Pancreas (tissue), 10 donors: ENCODE measurements around the gene SLC12A4. TPM values are rescaled to one million over a fixed set of nuclear protein-coding genes. Genes with fewer than 3 reads are reported as not detected.

Source experiments
- ATAC-seq, 4 donors: fragments of 200-7000 bp; cut with Tn5 transposase; one replicate each; pipeline versions ENCODE4 v1.8.0 to v1.9.1; 2020; ENCODE audit warnings: mild to moderate bottlenecking in 4 of 4, moderate library complexity in 4 of 4
- DNase-seq, 6 donors: peaks; one replicate each; pipeline ENCODE4 v3.0.0-alpha.2; 2020
- FAIRE-seq: peaks from 2 replicates; lab custom pipeline; 2012; peaks lifted over from hg19 to GRCh38; lab: Jason Lieb, UNC
- H3K27ac ChIP-seq, 4 donors: fragments of 200-600 bp; sonication (generic); 1 replicate in 3 of 4; 2 replicates in 1 of 4; pipeline versions ENCODE4 v1.5.0 to v1.8.0; 2020
- H3K27me3 ChIP-seq, 4 donors: fragments of 200-600 bp; one replicate each; pipeline ENCODE4 v1.8.0; 2021
- H3K36me3 ChIP-seq, 3 donors: fragments of 200-600 bp; sonication (generic) in 1 of 3; one replicate each; pipeline versions ENCODE4 v1.5.0 to v1.8.0; 2020 to 2021
- H3K4me1 ChIP-seq, 3 donors: fragments of 200-600 bp; one replicate each; pipeline ENCODE4 v1.8.0; 2021
- H3K4me3 ChIP-seq, 4 donors: fragments of 200-600 bp; sonication (generic) in 2 of 4; one replicate each; pipeline versions ENCODE4 v1.5.0 to v1.8.0; 2020 to 2021
- H3K9me3 ChIP-seq, 4 donors: fragments of 200-600 bp; one replicate each; pipeline ENCODE4 v1.8.0; 2021
- WGBS, 2 donors: extraction: QIAGEN DNeasy Blood & Tissue Kit; methylation state at CpG; one replicate each; pipeline ENCODE4 v1.1.7; 2013; 5-methylcytosine and 5-hydroxymethylcytosine counted together
- intact Hi-C, 3 donors: fragments of 100-400 bp; cut with DNase I; formaldehyde crosslinking; loops; one replicate each; pipeline versions ENCODE4 v1.11.1 to v1.14.2; 2022
- polyA plus RNA-seq, 2 donors: library from polyadenylated mRNA; stranded (reverse); fragments of 200-250 nt; gene quantifications; one replicate each; pipeline ENCODE4 v1.2.3, GENCODE V29; 2013
- total RNA-seq, 6 donors: library from RNA; stranded (reverse); fragmentation: NEBNext Ultra II Directional in 4 of 6; extraction: Animal tissue kit (Norgen Biotek cat#: 25700) in 4 of 6; gene quantifications; one replicate each; pipeline versions ENCODE4 v1.2.1 to v1.2.4, GENCODE V29; 2021 to 2023
- TF ChIP-seq, protein P1 (sequence below), 4 donors: fragments of 200-600 bp; sonication (generic) in 3 of 4; IDR thresholded peaks; one replicate each; pipeline versions ENCODE4 v1.5.0 to v1.8.0; 2021; ENCODE audit warnings: antibody characterized with exemption in 4 of 4
- donor health status: healthy with polysubstance abuse.
- donor health status: DM: no; HTN: no; CAD: no; lungs with moderate emphysema.
- donor health status: DM: no; HTN: no; CAD: no.
- donor health status: control.
- donor health status: control.
- donor health status: Bipolar disorder and iron deficiency.
- donor health status: DM: yes; HTN: yes; CAD: no.
- donor health status: DM: no; HTN: no; CAD: no.
- donor health status: DM: no; HTN: no; CAD: no.
- donor health status: DM: yes; HTN: yes; CAD: no.

Gene SLC12A4
- total and polyA plus RNA-seq, 8 donors = 15.8 to 46.4 (median 27.9) TPM

DNA sequence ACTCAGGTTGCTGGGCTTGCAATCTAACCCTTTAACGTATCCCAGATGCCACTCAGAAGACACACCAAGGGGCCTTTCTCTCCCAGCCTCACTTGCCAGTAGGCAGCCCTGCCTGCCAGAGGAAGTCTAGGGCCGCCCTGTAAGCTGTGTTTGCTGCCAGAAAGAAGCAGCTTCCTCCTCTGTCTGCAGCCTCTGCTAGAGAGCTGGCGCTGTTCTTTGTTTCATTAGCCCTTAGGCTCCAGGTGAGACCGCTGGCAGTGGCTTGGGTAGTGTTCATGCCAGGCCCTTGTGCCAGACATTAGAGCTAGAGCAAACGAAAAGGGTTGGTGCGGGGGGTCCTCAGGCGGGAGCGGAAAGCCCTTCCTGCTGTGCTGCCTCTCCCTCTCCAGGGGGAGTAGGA lies 45.7 kb downstream of the SLC12A4 start:
- Histone ChIP-seq H3K27me3 (no peaks in the 10 kb centered on the region), H3K27ac (peak overlapping the region in 1 of 4 donors; percentile 12), H3K4me3 (no peak overlapping the region), H3K36me3 (no peaks in the 10 kb centered on the region), H3K9me3 (no peaks in the 10 kb centered on the region), H3K4me1 (peaks cover 0 to 3% (median 0%) of the 10 kb centered on the region in 3 donors)
- TF ChIP-seq, protein P1, sequence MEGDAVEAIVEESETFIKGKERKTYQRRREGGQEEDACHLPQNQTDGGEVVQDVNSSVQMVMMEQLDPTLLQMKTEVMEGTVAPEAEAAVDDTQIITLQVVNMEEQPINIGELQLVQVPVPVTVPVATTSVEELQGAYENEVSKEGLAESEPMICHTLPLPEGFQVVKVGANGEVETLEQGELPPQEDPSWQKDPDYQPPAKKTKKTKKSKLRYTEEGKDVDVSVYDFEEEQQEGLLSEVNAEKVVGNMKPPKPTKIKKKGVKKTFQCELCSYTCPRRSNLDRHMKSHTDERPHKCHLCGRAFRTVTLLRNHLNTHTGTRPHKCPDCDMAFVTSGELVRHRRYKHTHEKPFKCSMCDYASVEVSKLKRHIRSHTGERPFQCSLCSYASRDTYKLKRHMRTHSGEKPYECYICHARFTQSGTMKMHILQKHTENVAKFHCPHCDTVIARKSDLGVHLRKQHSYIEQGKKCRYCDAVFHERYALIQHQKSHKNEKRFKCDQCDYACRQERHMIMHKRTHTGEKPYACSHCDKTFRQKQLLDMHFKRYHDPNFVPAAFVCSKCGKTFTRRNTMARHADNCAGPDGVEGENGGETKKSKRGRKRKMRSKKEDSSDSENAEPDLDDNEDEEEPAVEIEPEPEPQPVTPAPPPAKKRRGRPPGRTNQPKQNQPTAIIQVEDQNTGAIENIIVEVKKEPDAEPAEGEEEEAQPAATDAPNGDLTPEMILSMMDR (IDR thresholded peaks at IDR 0.05) = no peak
- DNase-seq (peak in 2 of 6 donors; percentile 28 to 57), ATAC-seq (no peak), FAIRE-seq (no peak)
- intact Hi-C loops = loop anchor here in 1 of 3 donors (10.0 kb wide), 1 partner anchor 248 kb away; no protein-coding TSS in a partner anchor
- WGBS, 2 donors = 63 to 70% methylated on average over 8 of the region's 8 CpGs

DNA sequence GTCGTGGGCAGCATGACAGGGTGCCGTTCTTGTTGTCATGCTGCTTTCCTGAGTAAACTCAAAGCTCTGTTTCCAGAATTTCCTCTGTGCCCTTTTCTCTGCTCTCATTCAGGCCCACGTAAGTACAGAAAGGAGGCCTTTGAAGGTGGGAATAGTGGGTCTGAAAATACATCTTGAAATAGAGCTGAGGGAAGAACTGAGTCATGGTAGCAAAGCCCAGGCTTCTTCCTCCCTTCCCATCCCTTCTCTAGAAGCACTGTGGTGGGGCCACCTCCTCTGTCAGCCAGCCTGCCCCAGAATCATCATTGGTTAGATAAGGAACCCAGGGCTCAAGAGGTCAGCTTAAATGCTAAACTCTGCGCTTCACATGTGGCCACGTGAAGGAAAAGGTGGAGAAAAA lies 46.2 kb downstream of the SLC12A4 start:
- Histone ChIP-seq H3K4me1 (peaks cover 0 to 3% (median 0%) of the 10 kb centered on the region in 3 donors), H3K27me3 (no peaks in the 10 kb centered on the region), H3K9me3 (no peaks in the 10 kb centered on the region), H3K27ac (no peak overlapping the region), H3K36me3 (no peaks in the 10 kb centered on the region), H3K4me3 (no peak overlapping the region)
- ATAC-seq (no peak), DNase-seq (no peak), FAIRE-seq (no peak)
- TF ChIP-seq, protein P1 (IDR thresholded peaks at IDR 0.05) = no peak
- 52 to 58% methylated on average over 5 of the region's 5 CpGs for WGBS, 2 donors
- intact Hi-C loops = loop anchor here in 1 of 3 donors (10.0 kb wide), 1 partner anchor 247 kb away; no protein-coding TSS in a partner anchor

DNA sequence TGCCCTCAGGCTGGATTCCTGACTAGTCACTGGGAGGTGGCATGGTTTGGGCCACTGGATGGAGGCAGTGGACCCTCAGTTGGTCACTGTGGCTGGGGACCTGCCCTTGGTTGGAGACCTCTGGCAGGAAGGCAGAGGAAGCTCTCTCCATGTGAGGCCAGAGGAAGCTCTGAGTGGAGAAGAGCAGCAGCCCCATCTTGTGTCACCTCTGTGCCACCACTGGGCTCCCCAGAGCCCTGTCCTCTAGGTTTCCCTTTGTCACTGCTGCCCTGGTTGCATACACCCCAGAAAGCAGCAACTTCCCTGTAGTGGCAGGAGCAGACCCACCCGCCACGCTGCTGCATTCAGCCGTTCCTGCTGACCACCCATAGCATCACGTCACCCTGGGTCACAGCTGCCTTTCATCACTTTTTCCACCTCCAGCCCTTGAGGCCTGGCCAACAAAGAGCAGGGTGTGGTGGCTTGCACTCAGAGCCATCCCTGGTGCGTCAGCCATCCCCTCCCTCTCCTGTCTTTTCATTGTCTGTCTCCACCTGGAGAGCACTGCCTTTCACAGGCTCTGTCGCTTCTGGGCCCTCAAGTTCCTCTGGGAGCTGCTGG lies 48.7 kb downstream of the SLC12A4 start:
- Histone ChIP-seq H3K36me3 (no peaks in the 10 kb centered on the region), H3K9me3 (no peaks in the 10 kb centered on the region), H3K4me3 (no peak overlapping the region), H3K27me3 (no peaks in the 10 kb centered on the region), H3K4me1 (no peaks in the 10 kb centered on the region), H3K27ac (no peak overlapping the region)
- DNase-seq = peak in 1 of 6 donors; percentile 57
- TF ChIP-seq, protein P1 (IDR thresholded peaks at IDR 0.05) = no peak
- ATAC-seq = no peak
- 79 to 86% methylated on average over 6 of the region's 6 CpGs for WGBS, 2 donors
- intact Hi-C loops = loop anchor here in 1 of 3 donors (10.0 kb wide), 1 partner anchor 245 kb away; no protein-coding TSS in a partner anchor
- no peak for FAIRE-seq

DNA sequence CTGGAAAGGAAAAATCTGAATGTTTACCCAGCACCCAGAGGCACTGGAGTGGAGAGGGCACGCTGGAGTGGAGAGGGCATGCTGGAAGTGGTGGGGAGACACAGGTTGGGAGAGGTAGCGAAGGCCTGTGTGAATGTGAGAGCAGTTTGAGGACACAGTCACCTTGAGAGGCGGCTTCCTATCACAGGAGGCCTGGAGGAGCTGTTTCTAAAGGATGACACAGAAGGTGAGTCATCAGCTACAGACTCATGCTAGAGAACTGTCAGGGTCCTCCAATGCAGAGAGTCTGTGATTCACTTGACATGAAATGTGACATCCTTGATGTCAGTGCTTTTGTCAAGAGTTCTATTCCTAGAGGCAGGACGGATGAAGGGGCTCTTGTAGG lies 50.6 kb downstream of the SLC12A4 start:
- DNase-seq = no peak
- TF ChIP-seq, protein P1 (IDR thresholded peaks at IDR 0.05) = no peak
- FAIRE-seq = no peak
- no peaks in the 10 kb centered on the region for H3K36me3 ChIP-seq
- WGBS, 2 donors = 83 to 84% methylated on average over 4 of the region's 4 CpGs
- intact Hi-C loops = no loop called here
- peak in 1 of 4 donors; percentile 44 for ATAC-seq
- no peaks in the 10 kb centered on the region for H3K9me3 ChIP-seq
- H3K27ac ChIP-seq = no peak overlapping the region
- H3K4me1 ChIP-seq = no peaks in the 10 kb centered on the region
- no peak overlapping the region for H3K4me3 ChIP-seq
- no peaks in the 10 kb centered on the region for H3K27me3 ChIP-seq
